Liver (tissue), 3 donors: ENCODE data around the gene GOLGA5.
"Not testable (repeated sequence)": the region's sequence is repeated elsewhere in the genome, so short reads cannot be mapped to it uniquely, and the experiment has no call there.

Source experiments
- CTCF ChIP-seq: fragments of 150-350 bp; IDR thresholded peaks from 2 replicates; pipeline ENCODE4 v1.5.1; 2017; ENCODE audit warnings: improper control_type of control experiment, low read depth, low read length; ENCODE audit not compliant: missing input control
- RAD21 ChIP-seq, 2 donors: IDR thresholded peaks; 2 replicates each; pipeline ENCODE4 v1.6.1; 2016; ENCODE audit warnings: antibody characterized with exemption in 2 of 2, mild to moderate bottlenecking in 2 of 2
- donor health status: healthy.
- donor health status: healthy.

GRCh38 chr14:92763666-92764631, 30.2 kb upstream of the GOLGA5 start:
- TF ChIP-seq CTCF; RAD21 (IDR thresholded peaks at IDR 0.05): not testable (repeated sequence)
